Progenitor cell of endocrine pancreas (in vitro differentiated cells): ENCODE data around the gene VAMP7. TPM values are rescaled to one million over a fixed set of nuclear protein-coding genes. Genes with fewer than 3 reads are reported as not detected.
"Not testable (repeated sequence)": the region's sequence is repeated elsewhere in the genome, so short reads cannot be mapped to it uniquely, and the experiment has no call there.

ENCODE experiments used
- DNase-seq: peaks from one replicate; pipeline ENCODE4 v3.0.0; 2021; ENCODE audit warnings: low spot score; ENCODE audit not compliant: unreplicated experiment
- H3K27ac Mint-ChIP-seq: 2 replicates; pipeline ENCODE4 v1.8.0; 2021; ENCODE audit warnings: mild to moderate bottlenecking, moderate library complexity, mixed read lengths
- H3K27me3 Mint-ChIP-seq: 2 replicates; pipeline ENCODE4 v1.8.0; 2021; ENCODE audit warnings: mixed read lengths
- H3K36me3 Mint-ChIP-seq: 2 replicates; pipeline ENCODE4 v1.8.0; 2022; ENCODE audit warnings: mixed read lengths; ENCODE audit not compliant: insufficient read depth
- H3K4me1 Mint-ChIP-seq: 2 replicates; pipeline ENCODE4 v1.8.0; 2021; ENCODE audit warnings: low read depth, mixed read lengths
- H3K4me3 Mint-ChIP-seq: 2 replicates; pipeline ENCODE4 v1.8.0; 2021; ENCODE audit warnings: low read depth, mild to moderate bottlenecking, moderate library complexity, mixed read lengths
- H3K9me3 Mint-ChIP-seq: 2 replicates; pipeline ENCODE4 v1.8.0; 2021; ENCODE audit warnings: low read depth, mixed read lengths
- CTCF ChIP-seq: fragments of 200-600 bp; sonication (generic); IDR thresholded peaks from one replicate; pipeline ENCODE4 v1.5.0; 2021; ENCODE audit warnings: antibody characterized with exemption, mild to moderate bottlenecking; ENCODE audit not compliant: unreplicated experiment
- total RNA-seq: library from RNA; stranded (reverse); gene quantifications from 2 replicates; pipeline ENCODE4 v1.2.1, GENCODE V29; 2021

VAMP7 gene
- total RNA-seq, 1 donor from 2014 or later, result 20.8 TPM

GRCh38 chrX:155967653-155968325 lies 86.6 kb downstream of the VAMP7 start:
- no peak overlapping the region for H3K27ac Mint-ChIP-seq
- no peak overlapping the region for H3K4me3 Mint-ChIP-seq
- no peak for DNase-seq
- no peak for TF ChIP-seq CTCF
- peaks cover 1% of the 10 kb centered on the region for H3K36me3 Mint-ChIP-seq
- no peaks in the 10 kb centered on the region for H3K27me3 Mint-ChIP-seq
- no peaks in the 10 kb centered on the region for H3K4me1 Mint-ChIP-seq
- peaks cover 48% of the 10 kb centered on the region for H3K9me3 Mint-ChIP-seq

- Mint-ChIP-seq H3K4me1 (no peaks in the 10 kb centered on the region), H3K27ac (no peak overlapping the region), H3K9me3 (peaks cover 48% of the 10 kb centered on the region), H3K27me3 (no peaks in the 10 kb centered on the region), H3K36me3 (peaks cover 1% of the 10 kb centered on the region), H3K4me3 (no peak overlapping the region)
- TF ChIP-seq CTCF, result no peak
- DNase-seq, result no peak
Observed at GRCh38 chrX:155968326-155968661, 87.1 kb downstream of the VAMP7 start.

GRCh38 chrX:155968791-155969190 lies 87.6 kb downstream of the VAMP7 start:
- H3K27me3 Mint-ChIP-seq, result no peaks in the 10 kb centered on the region
- no peaks in the 10 kb centered on the region for H3K4me1 Mint-ChIP-seq
- peaks cover 1% of the 10 kb centered on the region for H3K36me3 Mint-ChIP-seq
- peaks cover 45% of the 10 kb centered on the region for H3K9me3 Mint-ChIP-seq
- TF ChIP-seq CTCF, result no peak
- H3K27ac Mint-ChIP-seq, result no peak overlapping the region
- H3K4me3 Mint-ChIP-seq, result no peak overlapping the region
- no peak for DNase-seq

- not testable (repeated sequence) for H3K27me3 Mint-ChIP-seq, DNase-seq
- H3K9me3 Mint-ChIP-seq, result peaks cover 44% of the 10 kb centered on the region
Observed at GRCh38 chrX:155971658-155972057, 90.5 kb downstream of the VAMP7 start.

GRCh38 chrX:155972241-155972640 lies 91.1 kb downstream of the VAMP7 start:
- H3K36me3 Mint-ChIP-seq, DNase-seq, H3K27ac Mint-ChIP-seq, H3K4me3 Mint-ChIP-seq, H3K4me1 Mint-ChIP-seq, H3K27me3 Mint-ChIP-seq: not testable (repeated sequence)
- H3K9me3 Mint-ChIP-seq, result peaks cover 41% of the 10 kb centered on the region

More at GRCh38 chrX:155971658-155972057, 90.5 kb downstream of the VAMP7 start:
- H3K4me1 Mint-ChIP-seq, H3K27ac Mint-ChIP-seq, H3K4me3 Mint-ChIP-seq, H3K36me3 Mint-ChIP-seq: not testable (repeated sequence)

- H3K4me1 Mint-ChIP-seq, result no peaks in the 10 kb centered on the region
- H3K27me3 Mint-ChIP-seq, result no peaks in the 10 kb centered on the region
- no peak overlapping the region for H3K27ac Mint-ChIP-seq
- no peak for TF ChIP-seq CTCF
- no peak overlapping the region for H3K4me3 Mint-ChIP-seq
- no peak for DNase-seq
- no peaks in the 10 kb centered on the region for H3K36me3 Mint-ChIP-seq
- H3K9me3 Mint-ChIP-seq, result peaks cover 21% of the 10 kb centered on the region
Observed at GRCh38 chrX:155983326-155983725, 102.2 kb downstream of the VAMP7 start.
